Caco-2 (cell line): ENCODE results near the gene HNF4A. TPM values are rescaled to one million over a fixed set of nuclear protein-coding genes. Genes with fewer than 3 reads are reported as not detected.

Source experiments
- BruUV-seq: library from RNA; stranded (reverse); fragments of 400-500 nt; replicated peaks from 2 replicates; lab custom pipeline; 2021; lab: Mats Ljungman, UMichigan
- CTCF ChIA-PET: fragments of 300-600 bp; sonication (Branson Sonifier 250); formaldehyde crosslinking; loops from one replicate; lab custom pipeline; 2022; ENCODE audit warnings: antibody characterized with exemption; lab: Charles Lee
- POLR2A ChIA-PET: fragments of 300-600 bp; sonication (Branson Sonifier 250); formaldehyde crosslinking; loops from one replicate; lab custom pipeline; 2022; ENCODE audit warnings: antibody characterized with exemption; lab: Charles Lee
- DNase-seq, 2 experiments: peaks; one replicate each; pipeline versions ENCODE4 v3.0.0 to v3.0.0-alpha.2; 2020 to 2022
- H3K27me3 ChIP-seq: replicated peaks from 2 replicates; pipeline ENCODE4 v1.6.0; 2011; ENCODE audit warnings: low read length; ENCODE audit not compliant: control insufficient read depth, insufficient read depth
- H3K36me3 ChIP-seq: 2 replicates; pipeline ENCODE4 v1.5.1; 2011; ENCODE audit warnings: low read length; ENCODE audit not compliant: control insufficient read depth, insufficient read depth
- H3K4me1 ChIP-seq: fragments of 250-450 bp; sonication (Bioruptor Pico); 2 replicates; pipeline ENCODE4 v1.5.1; 2020; ENCODE audit warnings: mild to moderate bottlenecking
- H3K4me3 ChIP-seq: 2 replicates; pipeline ENCODE4 v1.5.1; 2011; ENCODE audit warnings: low read depth, mild to moderate bottlenecking, control low read depth, low read length
- H3K9me3 ChIP-seq: fragments of 250-450 bp; sonication (Bioruptor Pico); 2 replicates; pipeline ENCODE4 v1.5.1; 2020; ENCODE audit warnings: mild to moderate bottlenecking, moderate library complexity
- H3K27ac Mint-ChIP-seq: one replicate; pipeline ENCODE4 v1.8.0; 2022; ENCODE audit warnings: mixed read lengths; ENCODE audit not compliant: unreplicated experiment
- H3K27me3 Mint-ChIP-seq: one replicate; pipeline ENCODE4 v1.8.0; 2022; ENCODE audit warnings: mixed read lengths; ENCODE audit not compliant: insufficient read depth, unreplicated experiment
- H3K36me3 Mint-ChIP-seq: one replicate; pipeline ENCODE4 v1.8.0; 2022; ENCODE audit warnings: mild to moderate bottlenecking, mixed read lengths; ENCODE audit not compliant: insufficient read depth, unreplicated experiment
- H3K4me1 Mint-ChIP-seq: one replicate; pipeline ENCODE4 v1.8.0; 2022; ENCODE audit warnings: low read depth, mixed read lengths; ENCODE audit not compliant: unreplicated experiment
- H3K4me3 Mint-ChIP-seq: one replicate; pipeline ENCODE4 v1.8.0; 2022; ENCODE audit warnings: mild to moderate bottlenecking, moderate library complexity, mixed read lengths; ENCODE audit not compliant: unreplicated experiment
- H3K9me3 Mint-ChIP-seq: one replicate; pipeline ENCODE4 v1.8.0; 2022; ENCODE audit warnings: mixed read lengths; ENCODE audit not compliant: unreplicated experiment
- intact Hi-C: fragments of 100-400 bp; cut with micrococcal nuclease; formaldehyde crosslinking; loops from one replicate; pipeline ENCODE4 v1.10.0; 2022; ENCODE audit not compliant: unreplicated experiment
- total RNA-seq: library from RNA; stranded (reverse); gene quantifications from 2 replicates; pipeline ENCODE4 v1.2.3, GENCODE V29; 2022
- TF ChIP-seq, protein P1 (sequence below), 2 experiments: fragments of 200-600 bp in 1 of 2; IDR thresholded peaks; 1 replicate in 1 of 2; 2 replicates in 1 of 2; pipeline versions ENCODE4 v1.5.1 to v1.8.0; 2011 to 2022; ENCODE audit warnings: antibody characterized with exemption in 1 of 2, control low read depth in 1 of 2, inconsistent platforms in 1 of 2, low read depth in 1 of 2, low read length in 1 of 2, mild to moderate bottlenecking in 1 of 2, moderate library complexity in 1 of 2; ENCODE audit not compliant: insufficient read depth in 1 of 2, severe bottlenecking in 1 of 2, unreplicated experiment in 1 of 2

The HNF4A gene
- total RNA-seq, 1 experiment from 2014 or later: 292 TPM

DNA sequence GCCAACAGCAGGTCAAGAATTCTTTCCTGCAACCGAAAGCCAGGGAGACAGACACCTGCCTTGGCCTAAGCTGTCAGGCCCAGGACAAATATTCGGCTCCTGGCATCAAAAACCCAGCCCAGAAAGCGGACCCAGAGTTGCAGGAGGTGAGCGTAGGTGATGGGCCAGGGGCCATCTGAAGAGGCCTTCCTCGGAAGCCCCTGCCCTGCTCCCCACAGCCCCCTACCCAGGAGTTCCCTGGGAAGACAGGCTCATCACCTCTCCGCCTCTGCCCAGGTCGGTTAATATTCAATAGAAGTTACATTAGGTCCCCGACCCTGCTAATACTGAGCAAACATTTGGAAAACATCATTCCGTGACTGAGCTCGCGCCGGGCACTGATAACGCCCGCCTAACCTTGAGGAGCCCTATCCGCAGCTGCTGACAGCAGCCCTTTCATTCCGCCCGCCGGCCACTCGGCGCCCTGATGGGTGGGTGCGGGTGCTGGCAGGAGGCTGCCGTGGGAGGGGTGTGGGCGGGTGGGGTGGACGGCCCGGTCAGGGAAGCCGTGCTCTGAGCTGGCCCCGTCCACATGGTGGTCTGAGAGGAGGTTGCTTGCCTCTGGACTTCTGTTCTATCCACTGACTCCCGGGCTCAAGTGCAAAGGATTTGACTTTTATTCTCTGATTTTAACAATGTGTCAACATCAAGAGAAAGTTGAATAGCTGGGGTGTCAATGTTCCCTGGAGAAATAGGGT lies 55.7 kb downstream of the HNF4A start:
- H3K9me3 ChIP-seq: no peaks in the 10 kb centered on the region
- H3K4me3 ChIP-seq: no peak overlapping the region
- H3K36me3 Mint-ChIP-seq: no peaks in the 10 kb centered on the region
- BruUV-seq: no TSS peak
- TF ChIP-seq, protein P1, sequence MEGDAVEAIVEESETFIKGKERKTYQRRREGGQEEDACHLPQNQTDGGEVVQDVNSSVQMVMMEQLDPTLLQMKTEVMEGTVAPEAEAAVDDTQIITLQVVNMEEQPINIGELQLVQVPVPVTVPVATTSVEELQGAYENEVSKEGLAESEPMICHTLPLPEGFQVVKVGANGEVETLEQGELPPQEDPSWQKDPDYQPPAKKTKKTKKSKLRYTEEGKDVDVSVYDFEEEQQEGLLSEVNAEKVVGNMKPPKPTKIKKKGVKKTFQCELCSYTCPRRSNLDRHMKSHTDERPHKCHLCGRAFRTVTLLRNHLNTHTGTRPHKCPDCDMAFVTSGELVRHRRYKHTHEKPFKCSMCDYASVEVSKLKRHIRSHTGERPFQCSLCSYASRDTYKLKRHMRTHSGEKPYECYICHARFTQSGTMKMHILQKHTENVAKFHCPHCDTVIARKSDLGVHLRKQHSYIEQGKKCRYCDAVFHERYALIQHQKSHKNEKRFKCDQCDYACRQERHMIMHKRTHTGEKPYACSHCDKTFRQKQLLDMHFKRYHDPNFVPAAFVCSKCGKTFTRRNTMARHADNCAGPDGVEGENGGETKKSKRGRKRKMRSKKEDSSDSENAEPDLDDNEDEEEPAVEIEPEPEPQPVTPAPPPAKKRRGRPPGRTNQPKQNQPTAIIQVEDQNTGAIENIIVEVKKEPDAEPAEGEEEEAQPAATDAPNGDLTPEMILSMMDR (IDR thresholded peaks at IDR 0.05; ENCODE audit: insufficient read depth in 1 of 2, low read depth in 1 of 2, low read length in 1 of 2, severe bottlenecking in 1 of 2, unreplicated experiment in 1 of 2): no peak
- peaks cover 89% of the 10 kb centered on the region for H3K4me1 ChIP-seq
- peak overlapping the region; percentile 86 for H3K27ac Mint-ChIP-seq
- intact Hi-C loops: loop anchor here (1.0 kb wide), 6 partner anchors 10 to 194 kb away; partner anchors contain the start of gene HNF4A
- peak overlapping the region; percentile 18 for H3K4me3 Mint-ChIP-seq
- peaks cover 31% of the 10 kb centered on the region for H3K36me3 ChIP-seq
- H3K27me3 ChIP-seq: no peaks in the 10 kb centered on the region
- ChIA-PET CTCF (interaction anchor here (0.5 to 3.2 kb wide), 21 partner anchors 8 to 821 kb away, joined by 3 to 37 read pairs (median 3); partner anchors contain the start of genes FITM2, IFT52 and JPH2), POLR2A (interaction anchor here (0.5 to 2.2 kb wide), 12 partner anchors 8 to 954 kb away, joined by 3 to 21 read pairs (median 4); partner anchors contain the start of genes HNF4A, OSER1, SERINC3 and SRSF6)
- H3K27me3 Mint-ChIP-seq: no peaks in the 10 kb centered on the region
- H3K9me3 Mint-ChIP-seq: no peaks in the 10 kb centered on the region
- DNase-seq: peak; percentile 95 to 96
- H3K4me1 Mint-ChIP-seq: peaks cover 60% of the 10 kb centered on the region

- peaks cover 30% of the 10 kb centered on the region for H3K36me3 ChIP-seq
These were observed 56.4 kb downstream of the HNF4A start for GRCh38 chr20:44411757-44412401.

More at GRCh38 chr20:44411757-44412401, 56.4 kb downstream of the HNF4A start:
- Mint-ChIP-seq H3K36me3 (no peaks in the 10 kb centered on the region), H3K4me1 (peaks cover 58% of the 10 kb centered on the region), H3K4me3 (peak overlapping the region; percentile 18), H3K9me3 (no peaks in the 10 kb centered on the region), H3K27me3 (no peaks in the 10 kb centered on the region), H3K27ac (peak overlapping the region; percentile 86)
- ChIA-PET CTCF (interaction anchor here (0.5 to 3.2 kb wide), 16 partner anchors 7 to 821 kb away, joined by 3 to 37 read pairs (median 4); partner anchors contain the start of genes FITM2 and IFT52), POLR2A (interaction anchor here (0.5 to 2.2 kb wide), 9 partner anchors 13 to 954 kb away, joined by 3 to 21 read pairs (median 4); partner anchors contain the start of genes HNF4A, OSER1 and SRSF6)
- Histone ChIP-seq H3K9me3 (no peaks in the 10 kb centered on the region), H3K4me1 (peaks cover 82% of the 10 kb centered on the region), H3K4me3 (no peak overlapping the region), H3K27me3 (no peaks in the 10 kb centered on the region)
- DNase-seq: no peak
- TF ChIP-seq, protein P1 (IDR thresholded peaks at IDR 0.05; ENCODE audit: insufficient read depth in 1 of 2, low read depth in 1 of 2, low read length in 1 of 2, severe bottlenecking in 1 of 2, unreplicated experiment in 1 of 2): no peak
- intact Hi-C loops: loop anchor here (1.0 kb wide), 6 partner anchors 11 to 195 kb away; partner anchors contain the start of gene HNF4A
- no TSS peak for BruUV-seq
